ENCODE measurements around the gene PTGIR. TPM values are rescaled to one million over a fixed set of nuclear protein-coding genes. Genes with fewer than 3 reads are reported as not detected.
"Not testable (repeated sequence)": the region's sequence is repeated elsewhere in the genome, so short reads cannot be mapped to it uniquely, and the experiment has no call there.

The PTGIR gene
- polyA plus RNA-seq, 1 experiment: 27.8 TPM

GRCh38 chr19:46629546-46630025 is 4.7 kb upstream of the PTGIR start:
- POLR2A ChIA-PET: no interaction called here
- CTCF ChIA-PET: interaction anchor here (0.8 to 5.4 kb wide), 4 partner anchors 10 to 32 kb away, joined by 3 to 34 read pairs (median 6); partner anchors contain the start of gene DACT3

GRCh38 chr19:46628970-46629369 is 4.1 kb upstream of the PTGIR start:
- POLR2A ChIA-PET; H3K36me3 ChIP-seq (ENCODE audit: control insufficient read depth, insufficient read depth, low read length); H3K27me3 ChIP-seq (ENCODE audit: control insufficient read depth, insufficient read depth, low read length); H3K4me3 ChIP-seq (ENCODE audit: low read depth, low read length); DNase-seq (ENCODE audit: low read depth): not testable (repeated sequence)
- CTCF ChIA-PET: interaction anchor here (0.6 to 5.4 kb wide), 5 partner anchors 9 to 100 kb away, joined by 3 to 34 read pairs (median 5); partner anchors contain the start of gene DACT3

More at GRCh38 chr19:46629546-46630025, 4.7 kb upstream of the PTGIR start:
- no peak for DNase-seq (ENCODE audit: low read depth)
- Histone ChIP-seq H3K36me3 (ENCODE audit: control insufficient read depth, insufficient read depth, low read length) (no peaks in the 10 kb centered on the region), H3K27me3 (ENCODE audit: control insufficient read depth, insufficient read depth, low read length) (no peaks in the 10 kb centered on the region), H3K4me3 (ENCODE audit: low read depth, low read length) (no peak overlapping the region)
- no peak for TF ChIP-seq CTCF (IDR thresholded peaks at IDR 0.05; ENCODE audit: insufficient read depth, low read depth, low read length)

- POLR2A ChIA-PET: no interaction called here
These were observed 1.6 kb upstream of the PTGIR start for GRCh38 chr19:46626446-46626845.

GRCh38 chr19:46625731-46626130 is 842 bp upstream of the PTGIR start:
- H3K36me3 ChIP-seq (ENCODE audit: control insufficient read depth, insufficient read depth, low read length): no peaks in the 10 kb centered on the region
- no peak for DNase-seq (ENCODE audit: low read depth)
- H3K27me3 ChIP-seq (ENCODE audit: control insufficient read depth, insufficient read depth, low read length): no peaks in the 10 kb centered on the region
- TF ChIP-seq CTCF (IDR thresholded peaks at IDR 0.05; ENCODE audit: insufficient read depth, low read depth, low read length): no peak
- POLR2A ChIA-PET: interaction anchor here (0.5 to 1.1 kb wide), 2 partner anchors 14 to 400 kb away, joined by 3 read pairs; no protein-coding TSS in a partner anchor
- H3K4me3 ChIP-seq (ENCODE audit: low read depth, low read length): no peak overlapping the region
- CTCF ChIA-PET: interaction anchor here (1.3 to 4.5 kb wide), 3 partner anchors 11 to 79 kb away, joined by 3 to 25 read pairs (median 5); partner anchors contain the start of gene DACT3

More at GRCh38 chr19:46626446-46626845, 1.6 kb upstream of the PTGIR start:
- CTCF ChIA-PET: interaction anchor here (1.6 to 4.5 kb wide), 3 partner anchors 9 to 34 kb away, joined by 3 to 25 read pairs (median 5); partner anchors contain the start of gene DACT3
- DNase-seq (ENCODE audit: low read depth): no peak
- no peak for TF ChIP-seq CTCF (IDR thresholded peaks at IDR 0.05; ENCODE audit: insufficient read depth, low read depth, low read length)
- H3K27me3 ChIP-seq (ENCODE audit: control insufficient read depth, insufficient read depth, low read length): no peaks in the 10 kb centered on the region
- H3K36me3 ChIP-seq (ENCODE audit: control insufficient read depth, insufficient read depth, low read length): no peaks in the 10 kb centered on the region
- H3K4me3 ChIP-seq (ENCODE audit: low read depth, low read length): no peak overlapping the region

GRCh38 chr19:46623915-46624502 is 880 bp downstream of the PTGIR start:
- Histone ChIP-seq H3K4me3 (ENCODE audit: low read depth, low read length) (peak overlapping the region; percentile 52), H3K36me3 (ENCODE audit: control insufficient read depth, insufficient read depth, low read length) (no peaks in the 10 kb centered on the region), H3K27me3 (ENCODE audit: control insufficient read depth, insufficient read depth, low read length) (no peaks in the 10 kb centered on the region)
- CTCF ChIA-PET: interaction anchor here (0.6 to 4.5 kb wide), 8 partner anchors 9 to 129 kb away, joined by 3 to 25 read pairs (median 3); partner anchors contain the start of gene DACT3
- no peak for DNase-seq (ENCODE audit: low read depth)
- TF ChIP-seq CTCF (IDR thresholded peaks at IDR 0.05; ENCODE audit: insufficient read depth, low read depth, low read length): no peak
- POLR2A ChIA-PET: interaction anchor here (1.1 kb wide), 1 partner anchor 37 kb away, joined by 3 read pairs; the partner anchor contains the start of gene DACT3

Data from BJ (cell line).